SHP77 (cell line): ENCODE data around the gene HMGN3.

ENCODE experiments used
- DNase-seq, 2 experiments: peaks; one replicate each; lab custom pipeline; 2025; lab: John Stamatoyannopoulos, UW

The HMGN3 gene

DNA sequence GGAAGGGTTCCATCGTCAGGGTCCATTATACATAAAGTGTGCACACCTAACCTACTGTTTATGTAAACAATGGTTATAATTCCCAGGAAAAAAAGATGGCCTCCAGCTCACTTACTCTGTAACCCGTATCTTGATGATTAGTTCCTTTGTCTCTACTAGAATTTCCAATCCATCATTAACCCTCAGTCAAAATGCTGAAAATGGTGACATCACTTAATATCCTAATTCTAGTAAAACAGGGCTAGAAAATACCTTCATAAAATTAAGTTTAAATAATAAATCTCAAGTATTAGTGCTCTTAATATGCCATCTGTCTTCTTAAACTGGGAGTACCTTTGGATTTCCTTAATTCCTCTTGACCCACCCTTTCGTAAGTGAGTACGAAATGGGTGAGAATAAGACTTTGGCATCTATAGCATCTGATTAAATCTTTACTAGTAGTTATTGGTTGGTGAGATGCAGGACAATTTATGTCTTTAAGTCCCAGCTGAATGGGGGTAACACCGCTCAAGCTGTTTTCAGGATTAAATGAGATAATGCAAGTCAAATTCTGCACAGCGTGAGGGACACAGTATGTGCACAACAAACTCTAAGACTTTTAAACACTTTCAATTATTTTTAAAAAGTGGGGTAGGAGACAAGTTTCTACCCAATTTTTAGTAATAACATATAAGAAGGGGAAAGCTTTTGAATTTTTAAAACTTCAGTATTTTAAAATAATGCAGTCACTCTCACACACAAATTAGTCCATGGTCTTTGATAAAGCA, 1.6 kb downstream of the HMGN3 start:
- DNase-seq, result no peak

DNA sequence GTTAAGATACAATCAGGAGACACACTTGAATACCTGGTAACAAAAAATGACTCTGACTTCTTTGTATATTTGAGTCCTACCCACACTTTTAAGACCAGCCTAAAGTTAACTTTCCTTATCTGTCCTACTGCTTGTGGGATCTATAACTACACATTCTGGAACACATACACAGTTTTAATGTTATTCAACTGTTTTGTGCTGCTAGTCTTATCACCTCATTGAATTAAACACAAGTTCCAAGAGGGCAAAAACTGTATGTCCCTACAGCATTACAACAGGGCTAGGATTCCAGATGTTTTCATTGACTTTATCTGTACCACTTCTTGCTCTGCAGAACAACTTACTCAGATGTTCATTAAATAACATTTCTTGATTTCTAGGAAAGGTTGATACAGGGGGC, 2.8 kb downstream of the HMGN3 start:
- DNase-seq, result no peak

DNA sequence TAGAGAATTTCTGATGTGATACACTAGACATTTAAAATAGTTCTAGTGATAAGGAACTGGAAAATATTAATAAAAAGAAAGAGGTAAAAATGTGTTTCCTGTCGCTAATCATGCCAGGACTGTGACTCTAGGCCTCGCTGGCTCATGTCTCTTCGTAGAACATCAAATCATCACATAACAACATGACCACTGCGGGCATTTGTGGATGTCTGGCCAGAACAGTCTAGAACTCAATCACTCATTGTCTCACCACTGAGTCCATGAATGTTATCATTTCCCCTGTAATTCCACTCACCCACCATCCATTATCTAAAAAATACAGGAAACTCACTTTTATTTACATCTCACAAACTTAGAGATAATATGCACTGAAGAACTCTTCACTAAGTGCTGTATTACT, 3.4 kb downstream of the HMGN3 start:
- no peak for DNase-seq

DNA sequence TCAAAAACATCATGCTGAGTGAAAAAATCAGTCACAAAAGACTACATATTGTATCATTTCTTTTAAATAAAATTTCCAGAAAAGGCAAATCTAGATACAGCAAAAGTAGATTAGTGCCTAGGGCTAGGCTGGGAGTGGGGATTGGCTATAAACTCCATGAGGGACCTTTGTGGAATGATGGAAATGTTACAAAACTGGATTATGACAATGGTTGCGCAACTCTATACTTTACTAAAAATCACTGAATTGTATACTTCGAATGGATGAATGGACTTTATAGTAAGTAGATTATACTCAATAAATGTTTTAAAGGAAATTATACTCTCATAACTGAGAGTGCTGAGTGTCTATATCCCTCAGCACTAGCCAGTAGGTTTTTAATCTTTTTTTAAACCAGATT, 4.3 kb downstream of the HMGN3 start:
- DNase-seq, result no peak

DNA sequence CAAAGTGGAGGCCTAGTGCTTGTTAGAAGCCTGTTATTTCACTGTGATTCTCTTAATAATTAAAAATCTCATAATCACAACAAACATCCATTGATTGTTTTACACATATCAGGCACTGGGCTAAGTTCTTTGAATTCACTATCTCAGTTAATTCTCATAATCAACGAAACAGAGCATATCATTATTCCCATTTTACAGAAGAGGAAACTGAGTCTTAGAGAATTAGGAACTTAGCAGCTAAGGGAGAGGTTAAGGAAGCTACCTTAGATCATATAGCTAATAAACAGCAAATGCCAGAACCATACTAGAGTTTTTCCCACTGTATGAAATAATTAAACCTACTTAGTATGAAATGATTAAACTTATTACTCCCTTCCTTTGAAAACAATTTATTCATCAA, 7.0 kb downstream of the HMGN3 start:
- DNase-seq, result no peak

DNA sequence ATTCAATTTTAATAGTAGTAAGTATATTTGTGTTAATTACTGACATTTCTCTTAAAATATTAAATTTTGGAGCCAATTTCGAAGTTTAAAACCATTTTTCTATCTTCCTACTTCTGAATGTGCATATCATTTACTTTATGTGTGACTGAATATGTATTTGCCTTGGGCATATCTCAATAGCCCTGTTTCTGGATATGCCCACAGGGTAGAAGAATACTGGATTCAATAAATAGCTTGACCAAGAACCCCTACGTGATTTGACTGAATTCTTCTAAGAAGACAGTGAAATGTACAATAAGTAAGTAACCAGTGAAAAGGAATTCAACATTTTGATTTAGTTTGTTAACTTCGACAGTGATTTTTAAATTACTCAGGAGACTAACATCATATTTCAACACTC, 7.8 kb downstream of the HMGN3 start:
- DNase-seq, result no peak

DNA sequence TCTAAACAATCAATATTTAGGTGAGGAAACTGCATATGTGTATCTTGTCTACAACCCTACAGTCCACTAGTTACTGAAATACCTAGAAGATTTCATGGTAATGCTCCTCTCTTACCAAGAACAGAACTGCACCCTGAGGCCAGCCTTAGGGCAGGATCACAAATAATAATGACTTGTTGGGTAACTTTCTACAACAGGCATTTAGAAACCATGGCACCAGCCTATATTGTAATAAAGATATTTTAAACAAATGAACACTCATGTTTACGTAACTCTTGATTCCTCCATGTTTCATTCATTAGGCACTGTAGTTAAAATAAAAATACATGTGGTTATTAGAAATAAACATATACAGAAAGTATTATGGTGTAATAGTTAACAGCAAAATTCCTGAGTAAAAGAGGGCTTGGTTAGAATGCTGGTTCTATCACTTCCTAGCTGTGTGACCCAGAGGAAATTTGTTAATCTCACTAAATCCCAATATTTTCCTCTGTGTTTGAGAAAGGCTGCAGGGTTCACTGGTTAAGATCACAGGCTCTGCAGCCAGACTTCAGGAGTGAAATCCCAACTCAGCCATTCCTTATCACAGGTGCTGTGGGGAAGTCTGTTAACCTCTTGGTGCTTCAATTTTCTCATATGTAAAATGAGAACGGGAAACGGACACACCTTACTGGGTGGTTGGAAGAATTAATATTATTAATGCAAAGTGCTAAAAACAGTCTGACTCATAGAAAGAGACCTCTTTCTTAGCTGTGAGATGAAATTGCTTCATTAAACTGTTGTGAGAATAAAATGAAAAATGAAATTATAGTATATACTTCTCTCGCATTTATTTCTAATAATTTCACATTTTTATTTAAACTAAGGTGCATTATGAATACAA, 8.5 kb downstream of the HMGN3 start:
- no peak for DNase-seq

DNA sequence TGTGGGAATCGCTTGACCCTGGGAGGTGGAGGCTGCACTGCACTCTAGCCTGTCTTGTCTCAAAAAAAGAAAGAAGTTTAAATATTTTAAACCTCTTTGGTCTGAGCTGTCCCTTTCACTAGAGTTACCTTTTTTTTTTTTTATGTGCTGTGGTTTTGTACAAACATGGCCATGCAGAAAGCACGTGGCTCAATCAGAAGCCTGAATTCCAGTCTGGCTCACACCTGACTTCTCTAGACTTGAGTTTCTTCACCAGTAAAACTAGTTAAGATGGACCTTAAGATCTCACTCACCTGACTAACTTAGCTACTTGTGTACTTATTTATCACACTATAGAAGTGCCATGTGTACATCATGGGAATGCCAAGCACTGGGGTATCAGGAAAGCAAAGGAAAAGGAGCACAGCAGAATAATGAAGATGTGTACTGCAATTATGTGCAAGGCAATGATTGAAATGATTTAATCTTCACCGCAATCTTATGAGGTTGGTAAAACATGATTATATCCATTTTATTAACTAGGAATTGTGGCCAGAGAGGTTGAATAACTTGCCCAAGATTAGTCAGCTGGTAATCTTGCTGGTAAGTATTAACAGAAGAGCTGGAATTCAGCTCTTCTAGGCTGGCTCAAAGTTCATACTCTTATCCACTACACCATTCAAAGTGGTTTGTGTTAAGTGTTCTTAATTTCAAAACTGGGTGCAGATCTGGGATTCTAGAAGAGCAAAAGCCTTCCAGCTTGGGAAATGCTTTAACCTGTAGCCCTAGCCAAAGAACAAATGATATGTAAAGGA, 10.7 kb downstream of the HMGN3 start:
- DNase-seq, result no peak

DNA sequence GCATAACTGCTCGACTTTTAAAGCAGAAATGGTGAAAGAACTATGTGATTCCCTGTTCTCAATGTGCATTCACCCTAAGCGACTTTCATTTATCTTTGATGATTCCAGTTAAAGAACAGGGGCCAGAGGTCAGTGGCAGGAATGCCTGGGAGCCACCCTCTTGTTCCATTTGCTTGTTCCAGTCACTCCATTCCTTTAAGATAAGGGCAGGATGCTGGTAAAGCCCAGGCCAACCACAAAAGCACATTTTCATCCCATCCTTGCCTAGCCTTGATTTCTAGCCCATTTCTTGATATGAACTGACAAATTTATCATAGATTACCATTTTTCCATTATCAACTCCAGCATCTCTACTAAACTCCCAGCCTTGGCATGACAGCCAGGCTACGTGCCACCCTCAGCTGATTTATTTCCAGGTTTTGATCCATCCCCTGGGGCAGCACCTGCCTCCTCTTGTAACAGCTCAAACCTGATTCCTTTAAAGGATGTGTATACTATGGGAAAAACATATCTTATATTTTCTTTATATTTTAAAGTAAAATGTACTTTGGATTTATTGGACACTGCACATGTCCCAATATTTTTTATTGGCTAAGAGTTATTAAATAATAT, 19.2 kb downstream of the HMGN3 start:
- DNase-seq, result no peak

DNA sequence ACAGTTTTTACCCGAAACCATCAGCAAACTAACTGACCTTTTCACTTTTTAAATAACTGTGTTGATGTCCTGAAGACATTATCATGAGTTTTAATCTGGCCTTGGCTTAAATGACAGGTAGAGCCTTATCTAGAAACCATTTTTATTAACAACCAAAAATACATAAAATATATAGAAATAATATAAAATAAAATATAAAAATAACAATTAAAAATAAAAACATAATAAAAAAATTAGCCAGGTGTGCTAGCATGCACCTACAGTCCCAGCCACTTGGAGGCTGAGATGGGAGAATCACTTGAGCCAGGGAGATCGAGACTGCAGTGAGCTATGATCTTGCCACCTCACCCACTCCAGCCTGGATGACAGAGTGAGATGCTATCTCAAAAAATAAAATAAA, 21.6 kb downstream of the HMGN3 start:
- DNase-seq, result no peak

DNA sequence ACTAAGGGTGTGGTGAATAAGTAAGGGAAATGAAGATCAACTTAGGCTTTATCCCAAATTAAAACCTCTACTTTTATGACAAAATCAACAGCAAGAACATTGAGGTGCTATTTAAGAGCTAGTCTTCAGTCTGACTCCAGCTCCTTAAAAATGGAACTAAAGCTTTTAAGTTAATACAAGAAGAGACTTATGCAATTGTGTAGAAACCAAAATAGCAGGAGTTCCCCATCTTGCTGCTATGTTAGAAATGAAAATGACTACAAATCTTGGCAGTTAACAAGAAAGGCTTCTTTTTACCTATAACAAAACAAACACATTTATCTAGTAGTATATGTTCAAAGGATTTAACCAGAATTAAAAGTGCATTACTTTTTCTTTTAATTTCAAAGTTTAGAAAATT, 25.7 kb downstream of the HMGN3 start:
- no peak for DNase-seq

DNA sequence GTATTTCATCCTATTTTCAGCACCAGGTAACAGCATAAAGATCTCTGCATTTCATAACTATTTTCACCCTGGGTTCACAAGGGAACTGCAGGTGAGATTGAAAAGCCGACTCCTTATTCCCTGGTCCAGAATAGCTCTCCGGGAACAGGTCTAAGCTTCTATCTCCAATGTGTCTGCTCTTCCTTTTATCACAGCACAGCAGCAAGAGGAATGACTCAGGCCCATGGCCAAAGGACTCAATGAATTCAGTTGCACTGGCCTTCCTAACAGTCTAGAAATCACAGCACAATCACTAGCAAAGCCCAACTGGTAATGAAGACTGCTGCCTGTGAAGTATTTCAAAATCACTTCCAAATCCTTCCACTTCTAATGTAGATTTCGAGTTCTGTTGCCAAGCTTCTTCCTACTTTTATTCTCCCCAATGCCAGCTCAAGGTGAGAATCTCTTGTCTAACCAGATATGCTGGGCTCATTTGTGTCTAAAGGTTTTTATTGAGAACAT, 30.7 kb downstream of the HMGN3 start:
- no peak for DNase-seq

DNA sequence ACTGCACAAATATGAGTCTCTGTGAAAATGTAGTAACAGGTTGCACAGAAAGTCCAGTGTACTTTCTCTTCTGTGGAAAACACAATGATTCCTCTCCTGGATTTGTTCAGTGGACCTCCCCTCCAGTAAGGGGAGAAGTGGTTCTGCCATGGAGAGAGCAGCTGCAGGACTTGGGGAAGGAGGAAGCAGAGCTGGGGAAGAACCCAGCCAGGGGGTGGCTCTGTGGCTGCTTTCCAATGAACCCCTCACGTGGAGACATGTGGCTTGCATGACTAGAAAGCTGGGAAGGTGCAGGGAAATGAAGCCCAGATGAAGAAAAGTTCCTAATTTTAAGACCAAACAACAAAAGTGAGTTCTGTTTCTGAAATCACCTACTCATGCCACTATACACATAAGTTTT, 31.9 kb downstream of the HMGN3 start:
- no peak for DNase-seq

DNA sequence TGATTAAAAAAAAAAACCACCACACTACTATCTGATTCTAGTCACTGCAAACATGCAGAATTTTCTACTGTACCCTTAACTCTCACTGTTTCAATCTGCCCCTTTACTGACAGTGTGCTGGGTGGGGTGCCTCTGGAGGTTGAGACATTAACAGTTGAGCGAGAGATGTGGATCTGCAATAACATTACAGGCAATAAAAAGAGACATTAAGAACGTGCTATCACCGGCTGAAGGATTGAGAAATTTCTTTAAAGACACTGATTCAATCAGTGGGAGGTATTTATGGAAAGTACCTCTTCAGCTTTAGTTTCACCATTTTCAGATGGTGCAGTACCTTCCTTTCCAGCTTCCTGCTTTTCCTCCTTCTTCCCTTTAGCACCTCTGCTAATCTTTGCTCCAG, 32.5 kb downstream of the HMGN3 start:
- DNase-seq, result no peak

DNA sequence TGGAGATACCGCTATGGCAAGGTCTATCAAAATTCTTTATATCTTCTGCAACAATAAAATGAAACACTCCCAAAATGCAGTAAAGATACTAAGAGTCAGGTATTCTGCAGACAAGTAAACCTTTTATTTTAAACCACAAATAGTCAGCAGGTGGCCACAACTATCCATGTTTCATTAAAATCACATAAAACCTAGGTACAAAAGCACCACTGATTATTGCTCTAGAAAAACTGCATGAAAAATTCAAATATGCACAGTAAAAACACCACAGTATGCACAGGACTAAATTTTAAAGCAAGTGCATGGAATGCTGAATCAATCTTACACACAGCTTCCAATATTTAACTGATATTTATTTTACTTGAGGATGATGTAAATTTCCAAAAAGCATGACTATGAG, 33.3 kb downstream of the HMGN3 start:
- DNase-seq, result no peak

DNA sequence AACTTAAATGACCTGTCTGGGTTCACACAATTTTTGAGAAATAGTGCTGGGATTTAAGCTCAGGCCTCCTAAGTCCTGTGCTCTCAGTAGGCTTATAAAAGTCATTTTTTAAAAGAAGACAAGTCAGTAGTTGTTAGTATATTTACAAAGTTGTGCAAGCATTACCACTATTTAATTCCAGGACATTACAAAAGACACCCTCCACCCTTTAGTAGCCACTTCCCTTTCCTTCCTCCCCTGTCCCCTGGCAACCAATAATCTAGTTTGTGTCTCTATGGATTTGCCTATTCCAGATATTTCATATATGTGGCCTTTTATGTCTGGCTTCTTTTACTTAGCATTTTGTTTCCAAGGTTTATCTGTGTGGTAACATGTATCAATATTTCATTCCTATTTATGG, 37.6 kb downstream of the HMGN3 start:
- no peak for DNase-seq

DNA sequence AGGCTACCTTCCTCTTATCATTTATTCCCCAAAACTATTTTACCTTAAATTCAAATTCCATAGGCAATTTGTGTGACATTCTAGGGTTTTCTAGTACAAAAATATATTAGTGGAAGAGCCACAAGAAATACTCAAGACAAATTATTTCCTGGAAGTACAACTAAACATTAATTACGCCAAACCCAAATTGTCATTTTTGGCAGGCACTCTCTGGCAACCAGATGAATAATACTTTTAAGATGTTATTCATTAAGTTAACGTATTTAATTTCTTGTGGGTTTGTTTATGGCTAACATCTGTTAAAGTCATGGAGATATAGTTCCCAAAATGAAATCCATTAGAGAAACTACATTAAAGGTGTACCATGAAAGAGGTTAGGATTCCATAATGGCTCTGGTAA, 40.5 kb downstream of the HMGN3 start:
- DNase-seq, result no peak

DNA sequence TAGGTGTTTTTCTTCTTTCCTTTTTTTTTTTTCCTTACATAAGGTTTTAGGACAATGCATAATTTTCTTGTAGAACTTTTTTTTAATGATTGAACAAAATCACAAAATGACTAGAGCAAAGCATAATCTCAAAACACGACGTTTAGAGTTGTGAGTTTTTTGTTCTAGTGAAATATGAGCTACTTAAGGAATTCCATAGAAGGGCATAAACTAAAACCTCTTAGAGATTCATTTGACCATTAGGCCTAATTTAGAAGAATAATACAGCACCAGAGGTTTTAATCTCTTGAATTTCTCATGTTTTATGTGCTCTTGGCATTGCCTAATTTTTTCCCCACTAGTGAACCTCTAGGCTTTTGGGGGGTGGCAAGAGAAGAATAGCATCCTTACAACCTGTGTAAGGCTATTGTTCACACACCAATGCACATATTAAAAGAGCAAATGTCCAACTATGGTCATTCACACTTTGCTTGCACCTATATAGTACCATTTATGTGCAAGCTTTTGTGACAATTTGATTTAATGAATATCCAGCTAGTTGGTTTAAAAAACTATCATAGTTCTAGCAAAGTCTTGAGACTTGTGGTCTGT, 44.6 kb downstream of the HMGN3 start:
- DNase-seq, result no peak

DNA sequence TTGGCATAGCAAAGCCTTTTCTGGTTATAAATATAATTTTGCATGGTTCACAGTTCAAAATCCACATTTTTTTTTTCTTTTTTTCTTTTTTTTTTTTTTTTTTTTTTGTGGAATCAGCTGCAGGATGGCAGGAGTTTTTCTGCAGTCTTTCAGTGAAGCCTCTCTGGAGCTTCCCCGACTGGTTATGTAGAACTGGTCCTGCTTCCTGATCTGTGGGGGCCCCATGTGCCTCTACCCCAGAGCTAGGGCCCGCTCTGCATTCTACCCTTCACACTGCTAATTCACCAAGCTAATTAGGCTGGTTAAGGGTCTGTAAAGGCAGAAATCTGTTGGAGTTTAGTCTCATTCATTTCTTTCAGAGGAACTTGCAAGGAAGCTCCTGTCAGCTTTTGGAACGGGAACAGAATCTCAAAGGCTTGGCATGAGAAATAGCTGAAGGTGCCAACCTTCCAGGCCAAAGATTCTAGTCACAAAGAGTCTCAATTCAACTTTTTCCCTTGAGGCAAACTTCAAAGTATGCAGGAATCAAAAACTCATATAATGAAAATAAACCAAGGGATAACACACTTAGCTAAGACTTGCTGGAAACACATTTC, 45.5 kb downstream of the HMGN3 start:
- no peak for DNase-seq

DNA sequence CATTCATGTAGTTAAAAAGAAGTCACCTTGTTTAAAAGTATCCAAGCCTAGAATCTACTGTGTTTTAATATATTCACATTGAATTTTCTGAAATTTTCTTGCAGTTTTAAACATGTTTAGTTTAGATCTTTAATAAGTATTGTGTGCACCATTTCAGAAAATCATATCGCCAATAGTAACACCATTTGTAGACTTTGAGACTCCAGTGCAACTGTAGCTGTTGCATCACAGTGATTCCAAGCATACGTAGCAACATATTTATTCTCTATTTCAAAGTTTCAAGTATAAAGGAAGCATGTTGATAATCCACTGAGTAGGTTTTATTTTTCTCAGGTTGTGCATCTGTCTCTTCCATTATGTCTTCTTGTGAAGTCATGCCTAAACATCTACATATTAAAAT, 46.4 kb downstream of the HMGN3 start:
- no peak for DNase-seq

DNA sequence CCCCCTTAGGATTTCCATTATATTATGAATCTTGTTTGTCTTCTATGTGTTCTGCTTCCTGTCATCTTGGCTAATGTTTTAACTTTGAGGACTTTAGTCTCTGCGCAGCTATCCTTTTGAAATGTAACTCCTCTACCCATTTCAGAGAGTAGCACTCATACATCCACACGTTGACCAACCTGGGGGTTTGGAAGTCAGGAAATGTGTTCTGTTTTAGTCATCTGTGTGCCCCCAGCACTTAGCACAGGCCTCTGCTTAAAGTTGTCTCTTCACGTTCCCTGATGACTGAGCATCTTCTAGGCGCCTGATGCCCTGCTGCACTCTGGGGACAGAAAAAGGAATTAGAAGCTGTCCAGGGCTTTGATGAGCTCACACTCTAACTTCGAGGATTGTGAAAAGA, 47.9 kb downstream of the HMGN3 start:
- DNase-seq, result no peak
